Stimulated activated CD4-positive, alpha-beta T cell treated with anti-CD3 and anti-CD28 coated beads, Interleukin-12 subunit alpha, Interleukin-12 subunit beta, amount 100 ng/mL, for 24 hours (primary cell): ENCODE results near the gene COL24A1.
"Not testable (repeated sequence)": the region's sequence is repeated elsewhere in the genome, so short reads cannot be mapped to it uniquely, and the experiment has no call there.

Experiments used
- DNase-seq, 2 experiments: peaks; one replicate each; pipeline ENCODE4 v3.0.0-alpha.2; 2020; ENCODE audit warnings: low read depth in 2 of 2

COL24A1 gene

GRCh38 chr1:85816606-85817005 lies 340.0 kb downstream of the COL24A1 start:
- DNase-seq: no peak

GRCh38 chr1:85815906-85816305 lies 340.7 kb downstream of the COL24A1 start:
- DNase-seq: no peak

GRCh38 chr1:85806236-85806965 lies 350.2 kb downstream of the COL24A1 start:
- no peak for DNase-seq

- DNase-seq: no peak
Measured at GRCh38 chr1:85801520-85801919, 355.1 kb downstream of the COL24A1 start.

- no peak for DNase-seq
Measured at GRCh38 chr1:85799737-85800136, 356.8 kb downstream of the COL24A1 start.

- no peak for DNase-seq
Measured at GRCh38 chr1:85798419-85798818, 358.2 kb downstream of the COL24A1 start.

GRCh38 chr1:85777021-85777420 lies 379.6 kb downstream of the COL24A1 start:
- DNase-seq: not testable (repeated sequence)

- no peak for DNase-seq
Measured at GRCh38 chr1:85762804-85763203, 393.8 kb downstream of the COL24A1 start.

GRCh38 chr1:85756864-85757263 lies 399.7 kb downstream of the COL24A1 start:
- no peak for DNase-seq

- DNase-seq: no peak
Measured at GRCh38 chr1:85748120-85748519, 408.5 kb downstream of the COL24A1 start.

- DNase-seq: no peak
Measured at GRCh38 chr1:85746777-85747176, 409.8 kb downstream of the COL24A1 start.

- DNase-seq: no peak
Measured at GRCh38 chr1:85743814-85744213, 412.8 kb downstream of the COL24A1 start.

GRCh38 chr1:85734931-85735330 lies 421.6 kb downstream of the COL24A1 start:
- DNase-seq: no peak

- no peak for DNase-seq
Measured at GRCh38 chr1:85718678-85719340, 437.8 kb downstream of the COL24A1 start.

GRCh38 chr1:85714418-85715114 lies 442.0 kb downstream of the COL24A1 start:
- DNase-seq: not testable (repeated sequence)

- DNase-seq: no peak
Measured at GRCh38 chr1:85708829-85709227, 447.7 kb downstream of the COL24A1 start.

- DNase-seq: peak; percentile 74 to 78
Measured at GRCh38 chr1:85707990-85708828, 448.4 kb downstream of the COL24A1 start, which contains the start of gene ZNHIT6. TSS of gene ZNHIT6 (minus strand) at chr1:85708433. CDS start at chr1:85708284, 149 bp downstream.

- no peak for DNase-seq
Measured at GRCh38 chr1:85707267-85707989, 449.1 kb downstream of the COL24A1 start.

- DNase-seq: no peak
Measured at GRCh38 chr1:85705940-85706339, 450.6 kb downstream of the COL24A1 start.

GRCh38 chr1:85700422-85700821 lies 456.1 kb downstream of the COL24A1 start:
- no peak for DNase-seq

GRCh38 chr1:85697895-85698294 lies 458.7 kb downstream of the COL24A1 start:
- no peak for DNase-seq
